Hematopoietic multipotent progenitor cell treated with erythropoietin and hydrocortisone succinate and interleukin-3 and kit ligand, for 4 days (in vitro differentiated cells): ENCODE data around the gene IL18R1.

Experiments
- DNase-seq: peaks from one replicate; pipeline ENCODE4 v3.0.0-alpha.2; 2015

The IL18R1 gene

GRCh38 chr2:102434655-102435381, 79.2 kb downstream of the IL18R1 start:
- peak; percentile 53 for DNase-seq

- no peak for DNase-seq
These were observed 80.1 kb downstream of the IL18R1 start for GRCh38 chr2:102435741-102436140.

GRCh38 chr2:102436323-102436722, 80.7 kb downstream of the IL18R1 start:
- DNase-seq, result no peak

GRCh38 chr2:102437122-102437521, 81.5 kb downstream of the IL18R1 start:
- peak; percentile 12 for DNase-seq

- no peak for DNase-seq
These were observed 82.5 kb downstream of the IL18R1 start for GRCh38 chr2:102438111-102438510.

- DNase-seq, result no peak
These were observed 83.0 kb downstream of the IL18R1 start for GRCh38 chr2:102438578-102438977.

- DNase-seq, result no peak
These were observed 83.6 kb downstream of the IL18R1 start for GRCh38 chr2:102439065-102439695.

GRCh38 chr2:102442967-102443828, 87.6 kb downstream of the IL18R1 start:
- DNase-seq, result peak; percentile 77

- no peak for DNase-seq
These were observed 88.6 kb downstream of the IL18R1 start for GRCh38 chr2:102444233-102444632.

- DNase-seq, result no peak
These were observed 91.3 kb downstream of the IL18R1 start for GRCh38 chr2:102446936-102447335.
